WTC11 (cell line): Measurements from ENCODE around the gene ZMIZ1. TPM values are rescaled to one million over a fixed set of nuclear protein-coding genes. Genes with fewer than 3 reads are reported as not detected.

ENCODE experiments used
- ATAC-seq: fragments of 200-7000 bp; cut with Tn5 transposase; 2 replicates; pipeline ENCODE4 v1.10.0; 2021; ENCODE audit warnings: mild to moderate bottlenecking, moderate library complexity
- CTCF ChIA-PET: fragments of 300-600 bp; sonication (Branson Sonifier 250); formaldehyde crosslinking; loops from one replicate; lab custom pipeline; 2021; ENCODE audit warnings: antibody characterized with exemption; lab: Charles Lee
- POLR2A ChIA-PET: fragments of 350-600 bp; sonication (Branson Sonifier 250); formaldehyde crosslinking; loops from one replicate; lab custom pipeline; 2021; ENCODE audit warnings: antibody characterized with exemption; lab: Charles Lee
- DNase-seq: peaks from one replicate; pipeline ENCODE4 v3.0.0; 2021; ENCODE audit warnings: low spot score
- H3K27ac Mint-ChIP-seq: 2 replicates; pipeline ENCODE4 v1.8.0; 2021; ENCODE audit warnings: mixed read lengths
- H3K27me3 Mint-ChIP-seq: 2 replicates; pipeline ENCODE4 v1.8.0; 2021; ENCODE audit warnings: low read depth, mild to moderate bottlenecking, moderate library complexity, mixed read lengths
- H3K36me3 Mint-ChIP-seq: 2 replicates; pipeline ENCODE4 v1.8.0; 2021; ENCODE audit warnings: mixed read lengths
- H3K4me1 Mint-ChIP-seq: 2 replicates; pipeline ENCODE4 v1.8.0; 2022; ENCODE audit warnings: mixed read lengths
- H3K4me3 Mint-ChIP-seq: 2 replicates; pipeline ENCODE4 v1.8.0; 2021; ENCODE audit warnings: mild to moderate bottlenecking, moderate library complexity, mixed read lengths
- H3K9me3 Mint-ChIP-seq: 2 replicates; pipeline ENCODE4 v1.8.0; 2021; ENCODE audit warnings: mixed read lengths
- ATF1 ChIP-seq: sonication (generic); formaldehyde crosslinking; IDR thresholded peaks from 2 replicates; pipeline ENCODE4 v1.8.1; 2023; ENCODE audit warnings: mild to moderate bottlenecking, moderate library complexity, missing genetic modification reagents
- CBFB ChIP-seq: sonication (generic); formaldehyde crosslinking; IDR thresholded peaks from 2 replicates; pipeline ENCODE4 v1.8.1; 2022; ENCODE audit warnings: mild to moderate bottlenecking, low read depth, missing genetic modification reagents
- CREM ChIP-seq: sonication (generic); formaldehyde crosslinking; IDR thresholded peaks from 2 replicates; pipeline ENCODE4 v1.8.1; 2022; ENCODE audit warnings: mild to moderate bottlenecking, missing genetic modification reagents, moderate library complexity
- ELF4 ChIP-seq: sonication (generic); formaldehyde crosslinking; IDR thresholded peaks from 2 replicates; pipeline ENCODE4 v1.8.1; 2022; ENCODE audit warnings: low read depth, mild to moderate bottlenecking, moderate library complexity, missing genetic modification reagents
- FOXK1 ChIP-seq: sonication (generic); formaldehyde crosslinking; IDR thresholded peaks from 2 replicates; pipeline ENCODE4 v1.8.0; 2022; ENCODE audit warnings: mild to moderate bottlenecking, moderate library complexity, missing genetic modification reagents
- GRHL2 ChIP-seq: fragments of 250-450 bp; sonication (Bioruptor Pico); IDR thresholded peaks from 2 replicates; pipeline ENCODE4 v1.8.0; 2022; ENCODE audit warnings: mild to moderate bottlenecking, moderate library complexity; ENCODE audit not compliant: insufficient replicate concordance, severe bottlenecking
- HMGA2 ChIP-seq: fragments of 250-450 bp; sonication (Bioruptor Pico); IDR thresholded peaks from 2 replicates; pipeline ENCODE4 v1.4.0; 2021; ENCODE audit warnings: mild to moderate bottlenecking, moderate library complexity
- MAX ChIP-seq: sonication (generic); formaldehyde crosslinking; IDR thresholded peaks from 2 replicates; pipeline ENCODE4 v1.8.0; 2022; ENCODE audit warnings: mild to moderate bottlenecking, missing genetic modification reagents
- MYBL2 ChIP-seq: sonication (generic); formaldehyde crosslinking; IDR thresholded peaks from 2 replicates; pipeline ENCODE4 v1.8.1; 2023; ENCODE audit warnings: mild to moderate bottlenecking, moderate library complexity, missing genetic modification reagents
- NR1H2 ChIP-seq: sonication (generic); formaldehyde crosslinking; IDR thresholded peaks from 2 replicates; pipeline ENCODE4 v1.9.0; 2021; ENCODE audit warnings: mild to moderate bottlenecking, moderate library complexity, missing genetic modification reagents
- OVOL2 ChIP-seq: fragments of 250-450 bp; sonication (Bioruptor Pico); IDR thresholded peaks from 2 replicates; pipeline ENCODE4 v1.9.0; 2021; ENCODE audit warnings: mild to moderate bottlenecking, borderline replicate concordance
- PRDM15 ChIP-seq: sonication (generic); formaldehyde crosslinking; IDR thresholded peaks from 2 replicates; pipeline ENCODE4 v1.8.0; 2022; ENCODE audit warnings: missing genetic modification reagents
- SOX15 ChIP-seq: fragments of 250-450 bp; sonication (Bioruptor Pico); IDR thresholded peaks from 2 replicates; pipeline ENCODE4 v1.9.0; 2021; ENCODE audit warnings: mild to moderate bottlenecking
- STAT6 ChIP-seq: sonication (generic); formaldehyde crosslinking; conservative IDR thresholded peaks from 2 replicates; pipeline ENCODE4 v1.8.1; 2023; ENCODE audit warnings: mild to moderate bottlenecking, low read depth, missing genetic modification reagents, moderate library complexity
- ZNF219 ChIP-seq: sonication (generic); formaldehyde crosslinking; IDR thresholded peaks from 2 replicates; pipeline ENCODE4 v1.8.0; 2023; ENCODE audit warnings: missing genetic modification reagents, mild to moderate bottlenecking, borderline replicate concordance
- total RNA-seq: library from RNA; stranded (reverse); gene quantifications from 3 replicates; pipeline ENCODE4 v1.2.3, GENCODE V29; 2021
- TF ChIP-seq, protein P1 (sequence below): sonication (generic); formaldehyde crosslinking; IDR thresholded peaks from 2 replicates; pipeline ENCODE4 v1.8.0; 2022; ENCODE audit warnings: mild to moderate bottlenecking, missing genetic modification reagents
- TF ChIP-seq, protein P2 (sequence below): fragments of 250-450 bp; sonication (Bioruptor Pico); IDR thresholded peaks from 2 replicates; pipeline ENCODE4 v2.1.2; 2022; ENCODE audit warnings: mild to moderate bottlenecking, moderate library complexity

The ZMIZ1 gene
- total RNA-seq, 1 experiment from 2014 or later, result 44.4 TPM

DNA sequence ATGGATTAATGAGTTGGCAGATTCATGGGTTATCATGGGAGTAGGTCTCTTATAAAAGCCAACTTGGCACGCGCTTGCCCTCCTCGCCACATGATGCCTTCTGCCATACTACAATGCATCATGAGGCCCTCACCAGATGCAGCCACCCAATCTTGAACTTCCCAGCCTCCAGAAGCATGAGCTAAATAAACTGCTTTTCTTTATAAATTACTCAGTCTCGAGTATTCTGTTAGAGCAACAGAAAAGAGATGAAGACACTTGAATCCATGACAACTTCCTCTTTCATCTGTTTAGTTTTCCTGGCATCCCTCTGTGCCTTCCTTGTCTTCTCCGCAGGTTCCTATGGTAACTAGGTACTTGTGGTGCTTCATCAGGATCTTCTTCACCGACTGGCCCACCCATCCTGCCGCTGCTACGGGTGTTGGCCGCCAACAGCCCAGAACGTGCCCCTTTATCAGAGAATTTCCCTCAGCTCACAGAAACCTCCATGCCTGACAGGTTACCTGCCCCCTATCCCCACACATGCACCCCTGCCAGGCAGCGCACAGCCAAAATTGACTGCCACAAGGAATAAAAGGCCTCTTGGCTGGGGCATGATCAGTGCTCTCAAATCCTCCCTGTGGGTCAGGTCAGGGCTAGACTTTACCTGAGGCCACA is 250.5 kb downstream of the ZMIZ1 start:
- no peaks in the 10 kb centered on the region for H3K36me3 Mint-ChIP-seq
- DNase-seq, result no peak
- no peak overlapping the region; the same call in 1 of the 2 replicates for H3K27ac Mint-ChIP-seq
- peaks cover 25% of the 10 kb centered on the region for H3K4me1 Mint-ChIP-seq
- ChIA-PET POLR2A (no interaction called here), CTCF (interaction anchor here (1.1 kb wide), 1 partner anchor 26 kb away, joined by 4 read pairs; no protein-coding TSS in a partner anchor)
- H3K27me3 Mint-ChIP-seq, result no peaks in the 10 kb centered on the region; the same call in 1 of the 2 replicates
- TF ChIP-seq MYBL2 (CRISPR knock-in tag), result no peak
- TF ChIP-seq GRHL2 (CRISPR knock-in tag), result no peak
- TF ChIP-seq ZNF219 (CRISPR knock-in tag), result no peak
- ATAC-seq, result no peak
- peaks cover 10% of the 10 kb centered on the region for H3K9me3 Mint-ChIP-seq
- H3K4me3 Mint-ChIP-seq, result no peak overlapping the region

DNA sequence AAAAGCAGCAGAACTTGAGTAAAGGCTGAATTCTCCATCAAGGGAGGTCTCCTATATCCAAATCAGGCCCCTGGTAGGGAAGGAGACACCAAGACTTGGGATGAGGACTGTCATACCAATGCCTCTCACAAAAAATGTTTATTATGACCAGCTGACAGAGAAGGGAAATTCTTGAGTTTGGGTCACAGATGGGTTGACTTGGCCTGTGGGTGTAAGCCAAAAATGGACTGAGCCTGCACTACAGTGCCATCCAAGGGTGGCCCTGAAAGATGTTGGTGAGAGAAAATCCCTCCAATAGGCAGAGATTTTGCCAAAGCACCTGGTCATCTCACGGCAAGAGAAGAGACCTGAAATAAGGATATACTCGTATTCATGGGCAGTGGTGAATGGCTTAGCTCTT is 251.6 kb downstream of the ZMIZ1 start:
- DNase-seq (no peak), ATAC-seq (no peak)
- Mint-ChIP-seq H3K4me1 (peaks cover 25% of the 10 kb centered on the region), H3K27me3 (no peaks in the 10 kb centered on the region; the same call in 1 of the 2 replicates), H3K4me3 (no peak overlapping the region), H3K36me3 (no peaks in the 10 kb centered on the region), H3K9me3 (peaks cover 10% of the 10 kb centered on the region), H3K27ac (no peak overlapping the region)
- ChIA-PET POLR2A (no interaction called here), CTCF (interaction anchor here (0.8 to 1.1 kb wide), 2 partner anchors 27 to 54 kb away, joined by 3 to 5 read pairs; no protein-coding TSS in a partner anchor)
- TF ChIP-seq SOX15 (CRISPR knock-in tag), result no peak

- Mint-ChIP-seq H3K4me3 (no peak overlapping the region), H3K27me3 (no peaks in the 10 kb centered on the region; the same call in 1 of the 2 replicates), H3K36me3 (no peaks in the 10 kb centered on the region), H3K9me3 (peaks cover 10% of the 10 kb centered on the region), H3K27ac (no peak overlapping the region), H3K4me1 (peaks cover 25% of the 10 kb centered on the region)
- ChIA-PET POLR2A (no interaction called here), CTCF (interaction anchor here (1.1 kb wide), 1 partner anchor 28 kb away, joined by 5 read pairs; no protein-coding TSS in a partner anchor)
- ATAC-seq (no peak), DNase-seq (no peak)
- TF ChIP-seq, protein P1, sequence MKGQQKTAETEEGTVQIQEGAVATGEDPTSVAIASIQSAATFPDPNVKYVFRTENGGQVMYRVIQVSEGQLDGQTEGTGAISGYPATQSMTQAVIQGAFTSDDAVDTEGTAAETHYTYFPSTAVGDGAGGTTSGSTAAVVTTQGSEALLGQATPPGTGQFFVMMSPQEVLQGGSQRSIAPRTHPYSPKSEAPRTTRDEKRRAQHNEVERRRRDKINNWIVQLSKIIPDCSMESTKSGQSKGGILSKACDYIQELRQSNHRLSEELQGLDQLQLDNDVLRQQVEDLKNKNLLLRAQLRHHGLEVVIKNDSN, result no peak
- no peak for TF ChIP-seq ATF1 (CRISPR knock-in tag)
- TF ChIP-seq ZNF219 (CRISPR knock-in tag), result no peak
- no peak for TF ChIP-seq STAT6 (CRISPR knock-in tag)
- TF ChIP-seq MAX (CRISPR knock-in tag), result no peak
- no peak for TF ChIP-seq CBFB
- no peak for TF ChIP-seq CREM (CRISPR knock-in tag)
These were observed 252.2 kb downstream of the ZMIZ1 start for GRCh38 chr10:79320820-79321493.

- CTCF ChIA-PET, result interaction anchor here (3.0 kb wide), 1 partner anchor 25 kb away, joined by 9 read pairs; the partner anchor contains the start of gene PPIF
- H3K4me1 Mint-ChIP-seq, result peaks cover 25% of the 10 kb centered on the region
- H3K4me3 Mint-ChIP-seq, result no peak overlapping the region
- DNase-seq (no peak), ATAC-seq (no peak)
- no peak overlapping the region for H3K27ac Mint-ChIP-seq
- H3K9me3 Mint-ChIP-seq, result peaks cover 10% of the 10 kb centered on the region
- no peaks in the 10 kb centered on the region; the same call in 1 of the 2 replicates for H3K27me3 Mint-ChIP-seq
- H3K36me3 Mint-ChIP-seq, result no peaks in the 10 kb centered on the region
- POLR2A ChIA-PET, result no interaction called here
- TF ChIP-seq HMGA2, result no peak
- TF ChIP-seq, protein P2, sequence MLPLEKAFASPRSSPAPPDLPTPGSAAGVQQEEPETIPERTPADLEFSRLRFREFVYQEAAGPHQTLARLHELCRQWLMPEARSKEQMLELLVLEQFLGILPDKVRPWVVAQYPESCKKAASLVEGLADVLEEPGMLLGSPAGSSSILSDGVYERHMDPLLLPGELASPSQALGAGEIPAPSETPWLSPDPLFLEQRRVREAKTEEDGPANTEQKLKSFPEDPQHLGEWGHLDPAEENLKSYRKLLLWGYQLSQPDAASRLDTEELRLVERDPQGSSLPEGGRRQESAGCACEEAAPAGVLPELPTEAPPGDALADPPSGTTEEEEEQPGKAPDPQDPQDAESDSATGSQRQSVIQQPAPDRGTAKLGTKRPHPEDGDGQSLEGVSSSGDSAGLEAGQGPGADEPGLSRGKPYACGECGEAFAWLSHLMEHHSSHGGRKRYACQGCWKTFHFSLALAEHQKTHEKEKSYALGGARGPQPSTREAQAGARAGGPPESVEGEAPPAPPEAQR (CRISPR knock-in tag), result no peak
- no peak for TF ChIP-seq OVOL2 (CRISPR knock-in tag)
- TF ChIP-seq NR1H2 (CRISPR knock-in tag), result no peak
- no peak for TF ChIP-seq PRDM15 (CRISPR knock-in tag)
- no peak for TF ChIP-seq MAX (CRISPR knock-in tag)
- no peak for TF ChIP-seq ELF4 (CRISPR knock-in tag)
- no peak for TF ChIP-seq FOXK1 (CRISPR knock-in tag)
These were observed 252.7 kb downstream of the ZMIZ1 start for GRCh38 chr10:79321494-79321882.
